ENCODE data around the gene NLRC5. TPM values are rescaled to one million over a fixed set of nuclear protein-coding genes. Genes with fewer than 3 reads are reported as not detected.
A peak's percentile ranks its signal among the peaks of the same experiment; 100 is the strongest.

Gene NLRC5
- total RNA-seq, 1 experiment from 2014 or later = 2.4 TPM

DNA sequence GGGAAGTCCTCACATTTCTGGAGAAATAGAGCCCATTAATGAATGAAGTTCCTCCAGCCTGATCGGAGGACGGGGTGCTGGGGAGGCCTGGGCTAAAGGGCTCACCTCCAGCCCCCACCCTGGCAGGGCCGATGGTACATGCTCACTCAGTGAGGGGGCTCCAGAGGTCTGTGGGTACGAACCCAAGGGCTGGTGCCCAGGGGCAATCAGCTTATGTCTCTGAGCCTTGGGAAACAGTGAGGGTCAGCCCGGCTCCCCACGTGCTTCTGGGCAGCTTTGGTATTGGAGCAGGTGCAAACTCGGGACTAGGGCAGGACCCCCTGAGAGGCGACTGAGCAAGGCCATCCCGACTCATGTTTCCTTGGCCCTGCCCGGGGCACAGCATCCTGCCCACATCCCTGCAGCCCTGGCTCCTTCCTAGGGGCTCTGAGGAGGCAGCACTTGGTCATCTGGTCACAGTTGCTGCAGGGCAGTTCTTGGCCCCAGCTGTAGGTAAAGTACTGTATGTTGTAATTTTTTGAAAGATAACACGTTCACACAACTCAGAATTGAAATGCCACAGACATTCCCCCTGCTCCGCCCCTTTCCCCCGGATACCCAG lies 28.6 kb upstream of the NLRC5 start:
- Histone ChIP-seq H3K4me2 (ENCODE audit: insufficient read depth, insufficient read length, low read length) (no peak overlapping the region), H3K9ac (ENCODE audit: extremely low read depth, insufficient read length, low read length) (no peak overlapping the region)
- WGBS (ENCODE audit: extremely low coverage, insufficient read length, low lambda C conversion rate) = no CpG with 5 or more reads among the region's 13 CpGs

More for the DNA sequence above, 28.6 kb upstream of the NLRC5 start:
- no peak overlapping the region for H4K5ac ChIP-seq (ENCODE audit: insufficient read length, low read depth, low read length)
- peaks cover 2 to 3% of the 10 kb centered on the region in 2 experiments; a peak in 2 of 4 replicates for H3K4me1 Mint-ChIP-seq
- no peak overlapping the region for H3K4ac ChIP-seq (ENCODE audit: low read depth, low read length)
- H4K20me1 ChIP-seq (ENCODE audit: control insufficient read depth, insufficient read depth, insufficient read length) = no peaks in the 10 kb centered on the region
- no peak overlapping the region for H2BK15ac ChIP-seq (ENCODE audit: low read depth, low read length)
- H3K23ac ChIP-seq (ENCODE audit: insufficient read length, low read depth, low read length) = no peak overlapping the region
- no peak overlapping the region for H2BK5ac ChIP-seq (ENCODE audit: insufficient read length, low read length)
- no peak overlapping the region for H4K8ac ChIP-seq (replicated peaks; ENCODE audit: insufficient read length, low read depth, low read length)
- peak overlapping the region in 1 of 3 experiments; percentile 8; a peak in 2 of 7 replicates for H3K27ac Mint-ChIP-seq
- no peaks in the 10 kb centered on the region for H3K27me3 ChIP-seq (ENCODE audit: insufficient read depth, low read length)
- no peaks in the 10 kb centered on the region for H3K23me2 ChIP-seq (ENCODE audit: insufficient read length, low read depth, low read length, poor library complexity, severe bottlenecking)
- no peak for DNase-seq
- H3K14ac ChIP-seq (ENCODE audit: insufficient read depth, low read length) = no peak overlapping the region
- no peak overlapping the region for H2AFZ ChIP-seq (ENCODE audit: low read length)
- no peaks in the 10 kb centered on the region; a peak in 1 of 7 replicates for H3K36me3 Mint-ChIP-seq (ENCODE audit: insufficient read depth in 1 of 3, low read depth in 3 of 3)
- H3K79me2 ChIP-seq (ENCODE audit: insufficient read depth, low read length) = no peaks in the 10 kb centered on the region
- no peaks in the 10 kb centered on the region for H3K79me1 ChIP-seq (ENCODE audit: insufficient read depth, low read depth, low read length, poor library complexity, severe bottlenecking)
- H3K27ac ChIP-seq (ENCODE audit: insufficient read length, low read depth, low read length) = no peak overlapping the region
- H2AK5ac ChIP-seq (ENCODE audit: insufficient read length, low read length) = no peak overlapping the region
- H2BK20ac ChIP-seq (ENCODE audit: low read depth, low read length, poor library complexity, severe bottlenecking) = no peak overlapping the region
- no peaks in the 10 kb centered on the region for H3K9me3 ChIP-seq (ENCODE audit: control insufficient read depth, low read depth, low read length)
- peaks cover 3 to 5% of the 10 kb centered on the region in 2 experiments; a peak in 2 of 5 replicates for H3K9me3 Mint-ChIP-seq
- H4K91ac ChIP-seq (ENCODE audit: insufficient read length, low read depth, low read length) = no peak overlapping the region
- H2BK12ac ChIP-seq (ENCODE audit: insufficient read length, low read depth, low read length) = no peak overlapping the region
- no peaks in the 10 kb centered on the region for H3K4me1 ChIP-seq (ENCODE audit: insufficient read depth, low read length)
- no peak overlapping the region for H3T11ph ChIP-seq (ENCODE audit: low read length)
- H3K27me3 Mint-ChIP-seq (ENCODE audit: low read depth) = peaks cover 1% of the 10 kb centered on the region
- no peak overlapping the region for H2BK120ac ChIP-seq (ENCODE audit: low read depth, low read length, poor library complexity, severe bottlenecking)
- no peak overlapping the region for H3K18ac ChIP-seq (ENCODE audit: insufficient read length, low read depth, low read length)
- H3K56ac ChIP-seq (ENCODE audit: insufficient read length, low read depth, low read length) = no peak overlapping the region
- TF ChIP-seq, protein P1, sequence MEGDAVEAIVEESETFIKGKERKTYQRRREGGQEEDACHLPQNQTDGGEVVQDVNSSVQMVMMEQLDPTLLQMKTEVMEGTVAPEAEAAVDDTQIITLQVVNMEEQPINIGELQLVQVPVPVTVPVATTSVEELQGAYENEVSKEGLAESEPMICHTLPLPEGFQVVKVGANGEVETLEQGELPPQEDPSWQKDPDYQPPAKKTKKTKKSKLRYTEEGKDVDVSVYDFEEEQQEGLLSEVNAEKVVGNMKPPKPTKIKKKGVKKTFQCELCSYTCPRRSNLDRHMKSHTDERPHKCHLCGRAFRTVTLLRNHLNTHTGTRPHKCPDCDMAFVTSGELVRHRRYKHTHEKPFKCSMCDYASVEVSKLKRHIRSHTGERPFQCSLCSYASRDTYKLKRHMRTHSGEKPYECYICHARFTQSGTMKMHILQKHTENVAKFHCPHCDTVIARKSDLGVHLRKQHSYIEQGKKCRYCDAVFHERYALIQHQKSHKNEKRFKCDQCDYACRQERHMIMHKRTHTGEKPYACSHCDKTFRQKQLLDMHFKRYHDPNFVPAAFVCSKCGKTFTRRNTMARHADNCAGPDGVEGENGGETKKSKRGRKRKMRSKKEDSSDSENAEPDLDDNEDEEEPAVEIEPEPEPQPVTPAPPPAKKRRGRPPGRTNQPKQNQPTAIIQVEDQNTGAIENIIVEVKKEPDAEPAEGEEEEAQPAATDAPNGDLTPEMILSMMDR (conservative IDR thresholded peaks at IDR 0.05) = no peak
- no peak overlapping the region for H3K4me3 Mint-ChIP-seq

Measured in H9 (cell line).